ENCODE measurements around the gene SIK3.

SIK3 gene

DNA sequence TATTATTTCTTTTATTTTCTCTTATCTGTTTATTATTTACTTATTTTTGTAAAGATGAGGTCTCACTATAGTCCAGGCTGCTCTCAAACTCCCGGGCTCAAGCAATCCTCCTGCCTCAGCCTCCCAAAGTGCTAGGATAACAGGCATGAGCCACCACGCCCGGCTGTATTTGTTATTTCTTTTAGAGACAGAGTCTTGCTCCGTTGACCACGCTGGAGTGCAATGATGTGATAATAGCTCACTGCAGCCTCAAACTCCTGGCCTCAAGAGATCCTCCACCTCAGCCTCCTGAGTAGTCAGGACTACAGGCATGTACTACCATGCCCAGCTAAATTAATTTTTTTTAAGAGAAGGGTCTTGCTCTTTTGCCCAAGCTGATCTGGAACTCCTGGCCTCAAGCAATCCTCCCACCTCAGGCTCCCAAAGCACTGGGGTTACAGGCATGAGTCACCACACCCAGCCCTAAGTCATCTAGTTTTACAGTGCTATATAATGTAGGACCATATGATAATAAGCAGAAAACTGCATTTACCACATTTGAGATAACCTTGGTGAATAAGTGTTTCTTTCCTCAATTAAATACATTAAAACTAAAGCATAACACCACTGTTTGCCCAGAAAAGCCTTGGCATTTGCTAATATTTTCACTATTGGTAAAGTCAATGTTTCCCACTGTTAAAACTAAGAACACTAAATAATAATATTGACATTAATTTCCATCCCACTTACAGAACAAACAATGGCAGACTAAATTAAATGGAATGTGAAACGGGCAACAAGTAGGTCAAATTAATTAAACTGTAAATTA, 127.5 kb downstream of the SIK3 start:
- H3K4me3 ChIP-seq (ENCODE audit: low read depth, low read length), result no peak overlapping the region
- TF ChIP-seq, protein P1, sequence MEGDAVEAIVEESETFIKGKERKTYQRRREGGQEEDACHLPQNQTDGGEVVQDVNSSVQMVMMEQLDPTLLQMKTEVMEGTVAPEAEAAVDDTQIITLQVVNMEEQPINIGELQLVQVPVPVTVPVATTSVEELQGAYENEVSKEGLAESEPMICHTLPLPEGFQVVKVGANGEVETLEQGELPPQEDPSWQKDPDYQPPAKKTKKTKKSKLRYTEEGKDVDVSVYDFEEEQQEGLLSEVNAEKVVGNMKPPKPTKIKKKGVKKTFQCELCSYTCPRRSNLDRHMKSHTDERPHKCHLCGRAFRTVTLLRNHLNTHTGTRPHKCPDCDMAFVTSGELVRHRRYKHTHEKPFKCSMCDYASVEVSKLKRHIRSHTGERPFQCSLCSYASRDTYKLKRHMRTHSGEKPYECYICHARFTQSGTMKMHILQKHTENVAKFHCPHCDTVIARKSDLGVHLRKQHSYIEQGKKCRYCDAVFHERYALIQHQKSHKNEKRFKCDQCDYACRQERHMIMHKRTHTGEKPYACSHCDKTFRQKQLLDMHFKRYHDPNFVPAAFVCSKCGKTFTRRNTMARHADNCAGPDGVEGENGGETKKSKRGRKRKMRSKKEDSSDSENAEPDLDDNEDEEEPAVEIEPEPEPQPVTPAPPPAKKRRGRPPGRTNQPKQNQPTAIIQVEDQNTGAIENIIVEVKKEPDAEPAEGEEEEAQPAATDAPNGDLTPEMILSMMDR (IDR thresholded peaks at IDR 0.05; ENCODE audit: low read depth, low read length), result no peak

DNA sequence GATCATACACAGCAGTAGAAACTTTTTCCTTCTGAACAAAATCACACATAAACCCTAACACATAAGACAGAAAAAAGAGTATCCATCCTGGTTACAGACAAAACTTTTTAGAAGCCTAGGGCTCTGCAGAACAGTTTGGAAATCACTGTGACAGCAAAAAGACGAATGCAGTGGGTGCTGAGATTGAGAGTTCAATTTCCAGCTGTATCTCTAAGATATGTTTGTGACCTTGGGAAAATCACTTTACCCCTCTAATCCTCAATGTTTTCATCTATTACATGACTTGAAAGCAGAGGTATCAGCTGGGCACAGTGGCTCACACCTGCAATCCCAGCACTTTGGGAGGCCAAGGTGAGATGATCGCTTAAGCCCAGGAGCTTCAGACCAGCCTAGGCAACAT, 128.5 kb downstream of the SIK3 start:
- TF ChIP-seq, protein P1 (IDR thresholded peaks at IDR 0.05; ENCODE audit: low read depth, low read length), result no peak
- H3K4me3 ChIP-seq (ENCODE audit: low read depth, low read length), result no peak overlapping the region

DNA sequence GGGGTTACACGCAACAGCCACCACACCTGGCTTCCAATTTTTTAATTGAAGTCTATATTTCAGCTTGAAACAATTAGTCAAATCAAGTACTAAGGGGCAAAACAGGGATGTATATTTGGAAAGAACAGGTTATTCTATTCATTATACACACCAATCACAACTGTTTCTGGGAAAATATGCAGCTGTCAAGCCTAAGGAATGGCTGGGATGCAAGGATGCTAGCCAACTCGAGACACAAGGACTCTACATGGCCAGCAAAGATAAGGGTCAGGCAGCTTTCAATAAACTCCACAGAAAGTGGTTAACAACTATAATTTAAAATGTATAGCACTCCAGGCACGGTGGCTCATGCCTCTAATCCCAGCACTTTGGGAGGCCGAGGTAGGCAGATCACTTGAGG, 134.0 kb downstream of the SIK3 start:
- TF ChIP-seq, protein P1 (IDR thresholded peaks at IDR 0.05; ENCODE audit: low read depth, low read length), result no peak
- no peak overlapping the region for H3K4me3 ChIP-seq (ENCODE audit: low read depth, low read length)

DNA sequence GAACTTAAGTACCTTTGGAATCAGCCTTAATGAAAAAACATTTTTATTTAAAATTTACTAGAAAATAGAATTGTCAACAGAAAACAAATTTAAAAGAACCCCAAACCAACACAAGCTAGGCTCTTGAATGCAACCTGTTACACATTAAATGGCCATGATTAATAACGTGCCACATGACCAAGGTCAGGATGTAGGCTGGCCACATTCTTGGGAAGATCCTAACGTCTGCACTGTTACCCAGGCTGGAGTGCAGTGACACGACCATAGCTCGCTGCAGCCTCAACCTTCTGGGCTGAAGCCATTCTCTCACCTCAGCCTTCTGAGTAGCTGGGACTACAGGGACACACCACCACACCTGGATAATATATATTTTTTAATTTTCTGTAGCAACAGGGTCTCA, 134.4 kb downstream of the SIK3 start:
- H3K4me3 ChIP-seq (ENCODE audit: low read depth, low read length), result no peak overlapping the region
- TF ChIP-seq, protein P1 (IDR thresholded peaks at IDR 0.05; ENCODE audit: low read depth, low read length), result no peak

DNA sequence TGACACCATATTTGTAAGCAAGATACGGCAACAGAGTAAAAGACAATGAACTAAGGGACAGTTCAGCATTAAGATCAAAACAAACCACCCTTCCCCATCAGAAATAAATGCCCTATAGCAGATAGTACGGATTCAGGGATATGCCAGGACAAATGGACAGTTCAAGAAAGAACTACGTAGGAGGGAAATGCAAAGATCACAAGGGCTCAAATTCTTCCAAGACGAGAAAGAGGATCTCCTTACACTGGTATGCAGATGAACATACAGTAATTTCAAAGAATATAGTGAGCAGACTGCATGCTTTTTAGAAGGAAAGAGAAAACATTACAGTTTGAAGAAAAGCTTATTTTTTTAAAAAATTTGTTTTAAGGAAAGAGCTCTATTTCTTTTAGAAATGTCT, 136.1 kb downstream of the SIK3 start:
- TF ChIP-seq, protein P1 (IDR thresholded peaks at IDR 0.05; ENCODE audit: low read depth, low read length), result no peak
- no peak overlapping the region for H3K4me3 ChIP-seq (ENCODE audit: low read depth, low read length)

DNA sequence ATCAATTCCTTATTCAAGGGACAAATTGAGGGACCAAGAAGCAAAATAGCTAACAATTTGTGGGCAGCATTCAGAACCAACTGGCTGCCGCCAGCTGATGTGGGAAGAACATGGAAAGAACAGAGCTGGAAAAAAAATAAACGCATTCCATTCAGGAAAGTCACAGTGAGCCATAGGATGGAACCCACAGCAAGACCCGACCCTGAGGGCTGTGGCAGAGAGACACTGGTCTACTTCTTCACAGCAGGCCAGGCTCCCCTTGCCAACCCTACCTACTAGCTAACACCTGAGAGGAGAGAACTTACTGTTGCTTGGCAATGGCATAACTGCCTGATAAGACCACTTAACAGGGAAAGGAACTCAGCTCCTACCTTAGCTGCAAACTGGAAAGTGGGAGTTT, 137.3 kb downstream of the SIK3 start:
- TF ChIP-seq, protein P1 (IDR thresholded peaks at IDR 0.05; ENCODE audit: low read depth, low read length), result no peak
- no peak overlapping the region for H3K4me3 ChIP-seq (ENCODE audit: low read depth, low read length)

DNA sequence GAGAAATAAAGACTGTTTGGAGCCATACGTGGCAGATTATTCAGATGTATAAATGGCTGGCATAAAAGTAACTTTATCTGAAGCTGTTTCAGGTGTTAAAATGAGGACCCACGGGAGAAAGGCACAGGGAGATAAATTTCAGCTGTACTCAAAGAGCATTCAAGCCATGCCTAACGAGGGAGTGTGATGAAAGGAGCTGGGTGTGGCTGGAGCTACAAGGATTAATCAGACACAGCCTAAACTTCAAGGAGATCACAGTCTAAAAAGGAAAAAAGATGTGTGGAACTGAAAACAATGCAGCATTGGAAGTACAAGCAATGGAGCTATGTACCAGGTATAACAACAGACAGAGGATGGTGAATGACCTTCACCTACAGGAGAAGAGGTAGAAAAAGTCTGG, 140.0 kb downstream of the SIK3 start:
- no peak overlapping the region for H3K4me3 ChIP-seq (ENCODE audit: low read depth, low read length)
- TF ChIP-seq, protein P1 (IDR thresholded peaks at IDR 0.05; ENCODE audit: low read depth, low read length), result no peak

Data from WI38 (cell line).